Calu3 (cell line): ENCODE data around the gene VSIG10. TPM values are rescaled to one million over a fixed set of nuclear protein-coding genes. Genes with fewer than 3 reads are reported as not detected.

ENCODE experiments used
- BruUV-seq: library from RNA; stranded (reverse); fragments of 400-500 nt; replicated peaks from 2 replicates; lab custom pipeline; 2021; lab: Mats Ljungman, UMichigan
- CTCF ChIA-PET: fragments of 300-600 bp; sonication (Branson Sonifier 250); formaldehyde crosslinking; loops from one replicate; lab custom pipeline; 2022; ENCODE audit warnings: antibody characterized with exemption; lab: Charles Lee
- DNase-seq: peaks from one replicate; pipeline ENCODE4 v3.0.0; 2022
- H3K27ac Mint-ChIP-seq: one replicate; pipeline ENCODE4 v1.8.0; 2022; ENCODE audit warnings: mixed read lengths; ENCODE audit not compliant: unreplicated experiment
- H3K27me3 Mint-ChIP-seq: one replicate; pipeline ENCODE4 v1.8.0; 2022; ENCODE audit warnings: mixed read lengths; ENCODE audit not compliant: unreplicated experiment
- H3K36me3 Mint-ChIP-seq: one replicate; pipeline ENCODE4 v1.8.0; 2022; ENCODE audit warnings: mild to moderate bottlenecking, moderate library complexity, mixed read lengths; ENCODE audit not compliant: insufficient read depth, unreplicated experiment
- H3K4me1 Mint-ChIP-seq: one replicate; pipeline ENCODE4 v1.8.0; 2022; ENCODE audit warnings: mild to moderate bottlenecking, low read depth, mixed read lengths; ENCODE audit not compliant: unreplicated experiment
- H3K4me3 Mint-ChIP-seq: one replicate; pipeline ENCODE4 v1.8.0; 2022; ENCODE audit warnings: mild to moderate bottlenecking, low read depth, moderate library complexity, mixed read lengths; ENCODE audit not compliant: unreplicated experiment
- H3K9me3 Mint-ChIP-seq: one replicate; pipeline ENCODE4 v1.8.0; 2022; ENCODE audit warnings: low read depth, mixed read lengths; ENCODE audit not compliant: unreplicated experiment
- intact Hi-C: fragments of 100-400 bp; cut with micrococcal nuclease; formaldehyde crosslinking; loops from one replicate; pipeline ENCODE4 v1.10.0; 2022; ENCODE audit not compliant: unreplicated experiment
- total RNA-seq: library from RNA; stranded (reverse); gene quantifications from 2 replicates; pipeline ENCODE4 v1.2.3, GENCODE V29; 2022
- TF ChIP-seq, protein P1 (sequence below): fragments of 200-600 bp; IDR thresholded peaks from one replicate; pipeline ENCODE4 v1.8.0; 2022; ENCODE audit warnings: antibody characterized with exemption; ENCODE audit not compliant: unreplicated experiment

Gene VSIG10
- total RNA-seq, 1 experiment from 2014 or later, result 53.6 TPM

DNA sequence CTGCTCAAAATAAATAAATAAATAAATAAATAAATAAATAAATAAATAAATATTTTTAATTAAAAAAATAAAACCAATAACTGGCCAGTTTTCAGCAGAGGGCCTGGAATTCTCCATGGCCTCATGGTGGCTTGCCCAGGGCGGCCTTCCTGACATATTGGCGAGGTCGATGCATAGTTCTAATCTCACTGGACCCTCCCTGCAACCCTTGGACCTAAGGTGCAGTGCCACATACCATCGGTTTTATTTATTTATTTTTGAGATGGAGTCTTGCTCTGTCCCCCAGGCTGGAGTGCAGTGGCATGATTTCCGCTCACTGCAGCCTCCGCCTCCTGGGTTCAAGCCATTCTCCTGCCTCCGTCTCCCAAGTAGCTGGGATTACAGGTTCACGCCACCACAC is 3.9 kb upstream of the VSIG10 start:
- H3K27ac Mint-ChIP-seq, result no peak overlapping the region
- CTCF ChIA-PET, result interaction anchor here (0.7 kb wide), 1 partner anchor 195 kb away, joined by 3 read pairs; no protein-coding TSS in a partner anchor
- intact Hi-C loops, result loop anchor here (10.0 kb wide), 1 partner anchor 233 kb away; no protein-coding TSS in a partner anchor
- H3K9me3 Mint-ChIP-seq, result no peaks in the 10 kb centered on the region
- no peak overlapping the region for H3K4me3 Mint-ChIP-seq
- no TSS peak for BruUV-seq
- H3K4me1 Mint-ChIP-seq, result peaks cover 22% of the 10 kb centered on the region
- TF ChIP-seq, protein P1, sequence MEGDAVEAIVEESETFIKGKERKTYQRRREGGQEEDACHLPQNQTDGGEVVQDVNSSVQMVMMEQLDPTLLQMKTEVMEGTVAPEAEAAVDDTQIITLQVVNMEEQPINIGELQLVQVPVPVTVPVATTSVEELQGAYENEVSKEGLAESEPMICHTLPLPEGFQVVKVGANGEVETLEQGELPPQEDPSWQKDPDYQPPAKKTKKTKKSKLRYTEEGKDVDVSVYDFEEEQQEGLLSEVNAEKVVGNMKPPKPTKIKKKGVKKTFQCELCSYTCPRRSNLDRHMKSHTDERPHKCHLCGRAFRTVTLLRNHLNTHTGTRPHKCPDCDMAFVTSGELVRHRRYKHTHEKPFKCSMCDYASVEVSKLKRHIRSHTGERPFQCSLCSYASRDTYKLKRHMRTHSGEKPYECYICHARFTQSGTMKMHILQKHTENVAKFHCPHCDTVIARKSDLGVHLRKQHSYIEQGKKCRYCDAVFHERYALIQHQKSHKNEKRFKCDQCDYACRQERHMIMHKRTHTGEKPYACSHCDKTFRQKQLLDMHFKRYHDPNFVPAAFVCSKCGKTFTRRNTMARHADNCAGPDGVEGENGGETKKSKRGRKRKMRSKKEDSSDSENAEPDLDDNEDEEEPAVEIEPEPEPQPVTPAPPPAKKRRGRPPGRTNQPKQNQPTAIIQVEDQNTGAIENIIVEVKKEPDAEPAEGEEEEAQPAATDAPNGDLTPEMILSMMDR, result no peak
- DNase-seq, result no peak
- peaks cover 21% of the 10 kb centered on the region for H3K36me3 Mint-ChIP-seq
- no peaks in the 10 kb centered on the region for H3K27me3 Mint-ChIP-seq

DNA sequence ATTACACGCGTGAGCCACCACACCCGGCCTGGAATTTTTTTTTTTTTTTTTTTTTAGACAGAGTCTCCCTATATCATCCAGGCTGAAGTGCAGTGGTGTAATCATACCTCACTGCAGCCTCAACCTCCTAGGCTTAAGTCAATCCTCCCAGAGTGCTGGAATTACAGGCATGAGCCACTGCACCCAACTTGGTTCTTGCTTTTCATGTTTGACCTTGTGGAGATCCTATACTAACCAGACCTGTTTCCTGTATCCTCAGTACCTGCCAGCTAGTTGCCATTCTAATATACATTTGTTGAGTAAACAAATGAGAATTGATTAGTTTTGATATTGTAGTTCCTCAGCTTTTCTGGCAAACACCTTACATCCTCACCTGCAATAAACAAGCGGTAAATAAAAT is 3.2 kb upstream of the VSIG10 start:
- BruUV-seq, result no TSS peak
- Mint-ChIP-seq H3K36me3 (peaks cover 22% of the 10 kb centered on the region), H3K4me3 (peak overlapping the region; percentile 9), H3K4me1 (peaks cover 29% of the 10 kb centered on the region), H3K27me3 (no peaks in the 10 kb centered on the region), H3K9me3 (no peaks in the 10 kb centered on the region), H3K27ac (peak overlapping the region; percentile 30)
- CTCF ChIA-PET, result interaction anchor here (0.7 kb wide), 1 partner anchor 195 kb away, joined by 3 read pairs; no protein-coding TSS in a partner anchor
- peak; percentile 25 for DNase-seq
- intact Hi-C loops, result loop anchor here (10.0 kb wide), 1 partner anchor 232 kb away; no protein-coding TSS in a partner anchor
- TF ChIP-seq, protein P1, result no peak

DNA sequence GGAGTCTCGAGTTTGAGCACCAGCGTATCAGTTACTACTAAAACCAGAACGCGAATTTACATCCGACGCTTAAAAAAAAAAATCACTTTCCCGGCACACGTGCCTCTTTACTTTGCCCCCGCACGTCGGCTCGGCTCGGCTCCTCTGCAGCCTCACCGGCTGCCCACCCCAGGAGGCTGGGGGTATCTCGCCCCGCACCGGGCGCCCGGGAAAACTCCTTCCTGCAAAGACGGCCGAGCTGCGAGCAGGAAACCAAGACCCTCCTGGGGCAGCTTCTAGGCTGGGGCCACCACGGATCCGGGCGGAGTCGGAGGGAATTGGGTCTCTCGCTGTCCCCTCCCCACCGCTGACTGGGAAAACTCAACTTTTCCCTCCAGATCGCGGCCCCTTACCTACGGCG is 610 bp downstream of the VSIG10 start:
- CTCF ChIA-PET, result no interaction called here
- BruUV-seq, result no TSS peak
- TF ChIP-seq, protein P1, result no peak
- Mint-ChIP-seq H3K27ac (peak overlapping the region; percentile 49), H3K27me3 (no peaks in the 10 kb centered on the region), H3K36me3 (peaks cover 25% of the 10 kb centered on the region), H3K4me3 (peak overlapping the region; percentile 77), H3K4me1 (peaks cover 41% of the 10 kb centered on the region), H3K9me3 (no peaks in the 10 kb centered on the region)
- intact Hi-C loops, result loop anchor here (5.0 to 10.0 kb wide), 2 partner anchors 46 to 228 kb away; no protein-coding TSS in a partner anchor
- peak; percentile 45 for DNase-seq

DNA sequence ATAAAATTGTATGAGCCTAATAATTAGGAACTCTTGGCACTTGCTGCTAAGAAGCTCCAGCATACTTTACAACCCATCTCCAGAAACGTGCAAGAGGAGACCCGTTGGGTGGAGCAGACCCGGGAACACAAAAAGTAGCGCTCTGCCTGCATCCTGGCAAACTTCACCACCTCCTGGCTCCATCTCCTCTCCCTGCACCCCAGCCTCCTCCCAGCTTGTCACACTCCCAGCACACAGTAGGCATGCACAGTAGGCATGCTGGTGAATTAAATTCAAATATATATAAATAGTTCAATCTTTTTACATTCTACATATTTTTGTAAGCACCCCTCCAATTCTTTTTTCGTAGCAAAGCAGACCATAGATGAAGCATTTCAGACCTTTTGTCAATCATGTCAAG is 1.2 kb downstream of the VSIG10 start:
- Mint-ChIP-seq H3K27ac (peak overlapping the region; percentile 49), H3K4me3 (peak overlapping the region; percentile 77), H3K27me3 (no peaks in the 10 kb centered on the region), H3K4me1 (peaks cover 41% of the 10 kb centered on the region), H3K36me3 (peaks cover 22% of the 10 kb centered on the region), H3K9me3 (no peaks in the 10 kb centered on the region)
- TF ChIP-seq, protein P1, result no peak
- intact Hi-C loops, result loop anchor here (5.0 to 10.0 kb wide), 2 partner anchors 45 to 228 kb away; no protein-coding TSS in a partner anchor
- no peak for DNase-seq
- BruUV-seq, result TSS peak; percentile 46
- CTCF ChIA-PET, result no interaction called here
